Hepatocyte (in vitro differentiated cells): Measurements from ENCODE around the gene DCAF10. TPM values are rescaled to one million over a fixed set of nuclear protein-coding genes. Genes with fewer than 3 reads are reported as not detected.

Source experiments
- DNase-seq: peaks from one replicate; pipeline ENCODE4 v3.0.0-alpha.2; 2016; ENCODE audit warnings: low spot score
- H2AFZ ChIP-seq: fragments of 200-600 bp; sonication (generic); 2 replicates; pipeline ENCODE4 v1.6.0; 2016; ENCODE audit warnings: antibody characterized with exemption, mild to moderate bottlenecking
- H3K27ac ChIP-seq: fragments of 200-600 bp; sonication (generic); 2 replicates; pipeline ENCODE4 v1.5.1; 2016; ENCODE audit warnings: mild to moderate bottlenecking
- H3K27me3 ChIP-seq: fragments of 200-600 bp; sonication (generic); 2 replicates; pipeline ENCODE4 v1.6.1; 2016
- H3K36me3 ChIP-seq: fragments of 200-600 bp; sonication (generic); replicated peaks from 2 replicates; pipeline ENCODE4 v1.5.1; 2016; ENCODE audit warnings: low read depth; ENCODE audit not compliant: insufficient read depth
- H3K4me1 ChIP-seq: fragments of 200-600 bp; sonication (generic); 2 replicates; pipeline ENCODE4 v1.5.1; 2016; ENCODE audit warnings: mild to moderate bottlenecking, moderate library complexity; ENCODE audit not compliant: insufficient read depth
- H3K4me2 ChIP-seq: fragments of 200-600 bp; sonication (generic); 2 replicates; pipeline ENCODE4 v1.6.0; 2016
- H3K4me3 ChIP-seq: fragments of 200-600 bp; sonication (generic); 2 replicates; pipeline ENCODE4 v1.5.1; 2016; ENCODE audit warnings: mild to moderate bottlenecking
- H3K79me2 ChIP-seq: fragments of 200-600 bp; sonication (generic); 2 replicates; pipeline ENCODE4 v1.6.0; 2017; ENCODE audit warnings: mild to moderate bottlenecking
- H3K9me2 ChIP-seq: fragments of 200-600 bp; sonication (generic); replicated peaks from 2 replicates; pipeline ENCODE4 v1.6.0; 2017; ENCODE audit warnings: mild to moderate bottlenecking; ENCODE audit not compliant: insufficient read depth
- H3K9me3 ChIP-seq: fragments of 200-600 bp; sonication (generic); 2 replicates; pipeline ENCODE4 v1.5.1; 2016; ENCODE audit warnings: low read depth, mild to moderate bottlenecking
- H4K20me1 ChIP-seq: fragments of 200-600 bp; sonication (generic); 2 replicates; pipeline ENCODE4 v1.6.0; 2016; ENCODE audit warnings: mild to moderate bottlenecking; ENCODE audit not compliant: insufficient read depth, poor library complexity, severe bottlenecking
- CTCF ChIP-seq: fragments of 200-600 bp; sonication (generic); IDR thresholded peaks from 2 replicates; pipeline ENCODE4 v1.5.1; 2016; ENCODE audit warnings: antibody characterized with exemption, mild to moderate bottlenecking; ENCODE audit not compliant: poor library complexity
- EZH2 ChIP-seq: fragments of 200-600 bp; sonication (generic); IDR thresholded peaks from 2 replicates; pipeline ENCODE4 v1.6.1; 2016; ENCODE audit warnings: antibody characterized with exemption, mild to moderate bottlenecking, borderline replicate concordance
- EZH2phosphoT487 ChIP-seq: fragments of 200-600 bp; sonication (generic); IDR thresholded peaks from one replicate; pipeline ENCODE4 v1.6.1; 2018; ENCODE audit warnings: antibody characterized with exemption, mild to moderate bottlenecking, low read depth, moderate library complexity; ENCODE audit not compliant: unreplicated experiment, severe bottlenecking
- WGBS: methylation state at CpG from one replicate; pipeline ENCODE4 v1.1.6; 2016; ENCODE audit warnings: low lambda C conversion rate; ENCODE audit errors: missing lambda C conversion rate; 5-methylcytosine and 5-hydroxymethylcytosine counted together
- polyA plus RNA-seq: library from polyadenylated mRNA; unstranded; fragments of >200 nt; fragmentation: Nextera tagmentation; extraction: Ambion mirVana; gene quantifications from 2 replicates; pipeline ENCODE4 v1.2.1, GENCODE V29; 2016
- total RNA-seq: library from RNA; depleted of rRNA; stranded (reverse); fragments of >200 nt; gene quantifications from 2 replicates; pipeline ENCODE4 v1.2.3, GENCODE V29; 2014

Gene DCAF10
- total and polyA plus RNA-seq, 2 experiments from 2014 or later: 23.9 to 29.2 TPM

- Histone ChIP-seq H3K27me3 (no peaks in the 10 kb centered on the region), H3K4me3 (no peak overlapping the region), H3K79me2 (peaks cover 45% of the 10 kb centered on the region), H3K36me3 (no peaks in the 10 kb centered on the region), H3K4me1 (peaks cover 9% of the 10 kb centered on the region), H4K20me1 (peaks cover 2% of the 10 kb centered on the region), H3K27ac (no peak overlapping the region), H3K9me2 (no peaks in the 10 kb centered on the region), H3K9me3 (no peaks in the 10 kb centered on the region), H3K4me2 (no peak overlapping the region), H2AFZ (no peak overlapping the region)
- DNase-seq: no peak
- no peak for TF ChIP-seq EZH2phosphoT487
- TF ChIP-seq EZH2: no peak
- TF ChIP-seq CTCF: no peak
- WGBS: 96% methylated on average over 2 of the region's 2 CpGs
Measured at GRCh38 chr9:37899041-37899440, 98.4 kb downstream of the DCAF10 start.

GRCh38 chr9:37902131-37902530, 101.5 kb downstream of the DCAF10 start:
- no peaks in the 10 kb centered on the region for H3K36me3 ChIP-seq
- no peak for DNase-seq
- H4K20me1 ChIP-seq: peaks cover 2% of the 10 kb centered on the region
- peaks cover 17% of the 10 kb centered on the region for H3K4me1 ChIP-seq
- peak overlapping the region; percentile 88 for H3K4me2 ChIP-seq
- no peaks in the 10 kb centered on the region for H3K9me3 ChIP-seq
- H3K79me2 ChIP-seq: peaks cover 45% of the 10 kb centered on the region
- H3K4me3 ChIP-seq: no peak overlapping the region
- H3K27me3 ChIP-seq: no peaks in the 10 kb centered on the region
- TF ChIP-seq EZH2 (no peak), EZH2phosphoT487 (no peak), CTCF (no peak)
- H2AFZ ChIP-seq: no peak overlapping the region
- no peaks in the 10 kb centered on the region for H3K9me2 ChIP-seq
- H3K27ac ChIP-seq: no peak overlapping the region

- no peak for TF ChIP-seq CTCF
- TF ChIP-seq EZH2phosphoT487: no peak
- TF ChIP-seq EZH2: no peak
- H3K4me2 ChIP-seq: peak overlapping the region; percentile 88
- H4K20me1 ChIP-seq: peaks cover 2% of the 10 kb centered on the region
- peak; percentile 61 for DNase-seq
- no peaks in the 10 kb centered on the region for H3K9me3 ChIP-seq
- H3K4me1 ChIP-seq: peaks cover 17% of the 10 kb centered on the region
- no peaks in the 10 kb centered on the region for H3K36me3 ChIP-seq
- peak overlapping the region; percentile 94 for H3K4me3 ChIP-seq
- H3K27me3 ChIP-seq: no peaks in the 10 kb centered on the region
- H3K9me2 ChIP-seq: no peaks in the 10 kb centered on the region
- 6% methylated on average over 17 of the region's 17 CpGs for WGBS
- H3K79me2 ChIP-seq: peaks cover 45% of the 10 kb centered on the region
- peak overlapping the region; percentile 96 for H3K27ac ChIP-seq
- H2AFZ ChIP-seq: peak overlapping the region; percentile 99
Measured at GRCh38 chr9:37902796-37903646, 102.4 kb downstream of the DCAF10 start.
